GM19099 (cell line): ENCODE data around the gene RPS2.

Source experiments
- POLR2A ChIP-seq: IDR thresholded peaks from 3 replicates; pipeline ENCODE4 v1.6.1; 2011; ENCODE audit warnings: low read depth; ENCODE audit not compliant: insufficient read length; ENCODE audit errors: extremely low read depth

RPS2 gene

DNA sequence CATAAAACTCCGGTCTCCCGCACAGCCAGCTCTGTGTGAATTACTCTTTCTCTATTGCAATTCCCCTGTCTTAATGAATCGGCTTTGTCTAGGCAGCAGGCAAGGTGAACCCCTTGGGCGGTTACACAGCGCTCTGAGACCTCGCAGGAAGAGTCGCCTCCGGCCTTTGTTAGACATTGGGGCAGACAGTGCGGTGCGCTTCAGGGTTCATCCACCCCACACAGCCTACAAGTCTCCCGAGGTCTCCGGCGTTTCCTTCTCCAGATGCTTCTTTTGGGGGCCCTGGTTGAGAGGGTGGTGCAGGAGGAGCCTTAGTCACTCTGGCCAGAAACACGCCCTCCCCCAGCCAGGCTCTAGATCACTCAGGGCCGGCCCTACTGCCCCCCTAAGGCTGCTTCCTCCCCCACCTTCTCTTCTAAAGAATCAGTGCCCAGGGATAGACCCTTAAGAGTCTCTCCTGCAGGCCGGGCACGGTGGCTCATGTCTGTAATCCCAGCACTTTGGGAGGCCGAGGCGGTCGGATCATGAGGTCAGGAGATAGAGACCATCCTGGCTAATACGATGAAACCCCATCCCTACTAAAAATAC, 19.9 kb downstream of the RPS2 start:
- TF ChIP-seq POLR2A: no peak

DNA sequence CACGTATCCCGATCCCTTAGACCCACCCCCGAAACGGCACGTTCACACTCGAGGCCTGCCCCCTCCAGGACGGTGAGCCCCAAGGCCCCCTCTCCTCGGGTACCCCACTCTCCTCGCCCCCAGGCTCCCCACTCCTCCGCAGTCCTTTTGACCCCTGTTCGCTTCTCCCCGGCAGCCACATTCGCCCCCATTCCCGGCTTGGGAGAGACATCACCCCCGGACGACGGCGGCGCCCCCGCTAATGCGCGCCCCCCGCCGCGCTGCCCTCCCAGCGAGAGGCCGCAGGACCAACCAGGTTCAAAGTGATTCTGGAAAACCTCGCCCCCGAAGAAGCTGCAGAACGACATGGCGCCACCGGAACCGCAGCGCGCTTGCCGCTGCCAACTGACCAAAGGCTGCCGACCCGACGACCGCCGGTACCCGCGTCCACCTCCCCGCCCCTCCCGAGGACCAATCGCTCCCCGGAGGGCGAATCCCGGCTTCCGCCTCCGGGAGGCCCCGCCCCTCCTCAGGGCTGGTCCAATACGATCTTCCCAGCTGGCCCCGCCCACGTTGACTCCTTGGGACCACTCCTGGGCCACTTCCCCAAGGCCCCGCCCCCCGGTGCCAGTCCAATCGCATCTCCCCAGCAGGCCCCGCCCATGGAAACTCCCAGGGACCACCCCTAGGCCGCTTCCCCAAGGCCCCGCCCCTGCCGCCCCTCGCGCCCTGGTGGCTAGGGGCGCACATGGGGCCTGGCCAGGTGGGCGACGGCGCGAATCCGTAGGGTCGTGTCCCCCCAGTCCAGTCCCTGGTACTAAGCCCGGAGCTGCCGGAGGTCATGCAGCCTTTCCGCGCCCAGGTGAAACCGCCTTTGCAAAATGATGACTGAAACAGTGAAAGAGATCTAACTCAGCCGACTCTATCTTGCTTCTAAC, 21.6 kb downstream of the RPS2 start, which contains the start of gene MSRB1:
Gene MSRB1 (minus strand): TSS at position 390 of the 917 bp plus-strand sequence. CDS start 43 bp downstream, at position 347.
- peak; percentile 87 for TF ChIP-seq POLR2A

DNA sequence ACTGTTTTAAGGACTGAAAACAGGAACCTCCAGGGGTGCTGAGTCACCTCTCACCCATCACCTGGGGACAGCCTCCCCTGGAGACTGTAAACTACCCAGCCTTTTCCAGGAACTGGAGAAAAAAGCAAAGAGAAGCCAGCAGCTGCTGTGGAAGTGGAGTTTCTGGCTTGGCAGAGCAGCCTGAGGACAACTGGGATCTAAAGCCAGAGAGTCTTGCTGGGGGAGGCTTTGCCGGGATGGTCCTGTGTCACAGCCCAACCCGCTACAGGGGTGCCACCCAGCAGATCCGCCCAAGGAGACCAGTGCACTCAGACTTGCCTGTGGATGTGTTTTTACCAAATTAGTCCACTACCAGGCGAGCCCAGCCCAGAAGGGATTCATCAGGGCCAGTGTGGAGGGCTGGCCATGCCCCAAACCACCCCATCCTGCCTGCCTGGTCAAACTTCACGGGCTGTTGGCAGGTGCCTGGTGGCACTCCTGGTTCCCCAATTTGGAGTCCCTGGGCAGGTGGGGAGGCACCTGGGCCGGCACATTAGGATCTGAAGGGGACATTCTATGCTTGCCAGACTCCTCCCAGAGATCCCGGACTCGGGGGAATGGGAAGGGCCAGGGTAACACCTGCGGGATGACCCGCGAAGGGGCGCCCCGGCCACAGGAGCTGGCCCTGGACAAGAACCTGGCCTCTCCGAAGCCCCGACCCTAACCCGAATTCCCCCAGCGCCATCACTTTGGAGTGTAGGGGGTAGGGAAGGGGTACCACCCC, 22.4 kb downstream of the RPS2 start:
- TF ChIP-seq POLR2A: no peak

DNA sequence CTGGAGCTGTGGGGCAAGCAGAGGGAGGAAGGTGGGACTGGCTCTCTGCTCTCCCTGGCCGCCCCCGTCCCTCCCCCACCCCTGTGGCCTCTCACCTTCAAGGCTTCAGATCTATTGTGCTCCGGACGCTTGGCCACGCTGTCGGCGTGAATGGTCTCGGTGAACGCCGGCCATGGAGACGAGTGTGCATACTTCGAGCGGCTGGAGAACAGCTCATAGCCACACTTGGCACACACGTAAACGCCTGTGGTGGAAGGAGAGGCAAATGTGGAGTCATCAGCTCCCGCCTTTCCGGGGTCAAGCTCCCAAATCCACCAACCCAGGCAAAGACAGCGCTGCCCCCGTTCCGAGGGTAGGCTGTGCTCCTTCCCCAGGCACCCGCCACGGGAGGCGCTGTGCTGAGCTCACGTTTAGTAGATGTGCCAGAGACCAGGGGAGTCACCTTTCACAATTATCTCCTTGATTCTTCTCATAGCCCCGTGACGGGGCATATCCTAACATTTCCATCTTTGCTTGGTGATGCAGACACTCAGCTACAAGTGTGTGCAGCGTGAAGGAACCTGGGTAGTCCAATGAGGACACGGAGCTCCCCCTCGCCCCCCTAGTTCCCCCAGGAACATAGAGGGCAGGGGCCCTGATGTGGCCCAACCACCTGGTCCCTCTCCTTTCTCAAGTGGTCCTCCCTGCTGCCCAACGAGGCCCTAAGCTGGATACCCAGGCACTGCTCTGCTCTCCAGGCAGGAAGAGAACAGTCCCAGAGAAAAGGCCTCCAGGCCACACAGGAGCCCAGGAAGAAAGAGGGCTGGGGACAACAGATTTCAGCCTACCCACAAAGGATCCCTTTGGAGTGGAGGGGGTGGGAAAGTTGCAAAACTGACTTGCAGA, 23.2 kb downstream of the RPS2 start:
- no peak for TF ChIP-seq POLR2A

DNA sequence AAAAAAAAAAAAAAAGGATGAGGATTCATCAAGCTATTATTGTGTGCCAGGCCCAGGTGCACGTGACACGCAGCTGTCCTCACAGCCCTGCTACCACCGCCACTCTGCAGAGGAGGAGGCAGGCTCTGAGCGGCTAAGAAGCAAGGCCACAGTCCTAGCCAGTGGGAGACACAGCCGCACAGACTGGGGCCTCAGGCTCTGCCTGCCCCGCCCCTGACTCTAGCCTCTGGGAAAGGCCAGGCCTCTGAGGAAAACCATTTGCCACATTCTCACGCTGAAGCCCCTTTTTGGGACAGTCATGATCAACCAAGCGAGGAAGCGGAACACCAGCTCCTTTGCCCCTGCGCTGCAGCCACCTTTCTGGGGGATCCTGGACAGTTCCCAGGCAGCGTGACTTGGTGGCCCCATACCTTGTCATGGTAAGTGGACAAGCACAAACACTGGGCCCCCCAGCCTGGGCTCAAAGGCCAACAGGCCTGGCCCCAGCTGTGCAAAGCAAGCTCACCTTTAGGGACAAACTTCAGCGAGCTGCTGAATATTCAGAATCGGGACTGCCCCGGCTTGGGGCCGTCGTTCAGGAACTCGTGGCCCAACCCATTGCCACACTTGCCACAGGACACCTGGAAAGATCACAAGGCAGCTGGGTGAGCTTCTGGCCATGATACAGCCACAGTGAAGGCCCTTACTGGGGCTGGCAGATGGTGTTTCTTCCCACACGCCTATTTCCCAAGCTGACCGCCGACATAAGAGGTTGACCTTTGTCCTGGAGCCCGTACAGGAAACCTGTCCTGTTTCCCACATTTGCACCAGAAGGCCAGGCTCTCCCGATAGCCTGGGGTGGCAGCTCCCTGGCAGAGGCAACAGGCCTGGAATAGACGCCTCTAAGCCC, 24.1 kb downstream of the RPS2 start:
- no peak for TF ChIP-seq POLR2A

DNA sequence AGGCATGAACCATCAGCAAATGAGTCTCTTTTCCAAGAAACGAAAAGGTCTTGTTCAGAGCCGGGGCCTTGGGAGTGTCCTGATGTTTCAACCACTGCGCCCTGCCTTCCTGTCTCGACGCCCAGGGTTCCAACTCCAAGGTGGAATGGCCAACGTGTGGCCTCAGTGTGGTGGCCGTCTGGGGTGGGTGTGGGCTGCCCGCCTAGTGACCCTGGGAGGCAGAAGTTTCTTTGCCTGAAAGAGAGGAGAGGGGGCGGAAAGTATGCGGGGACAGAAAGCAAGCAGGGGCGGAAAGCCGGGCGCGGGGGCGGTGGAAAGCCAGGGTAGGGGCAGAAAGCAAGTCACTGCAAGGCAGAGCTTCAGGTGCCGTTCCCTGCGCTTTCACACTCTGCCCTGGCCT, 25.7 kb downstream of the RPS2 start:
- no peak for TF ChIP-seq POLR2A

DNA sequence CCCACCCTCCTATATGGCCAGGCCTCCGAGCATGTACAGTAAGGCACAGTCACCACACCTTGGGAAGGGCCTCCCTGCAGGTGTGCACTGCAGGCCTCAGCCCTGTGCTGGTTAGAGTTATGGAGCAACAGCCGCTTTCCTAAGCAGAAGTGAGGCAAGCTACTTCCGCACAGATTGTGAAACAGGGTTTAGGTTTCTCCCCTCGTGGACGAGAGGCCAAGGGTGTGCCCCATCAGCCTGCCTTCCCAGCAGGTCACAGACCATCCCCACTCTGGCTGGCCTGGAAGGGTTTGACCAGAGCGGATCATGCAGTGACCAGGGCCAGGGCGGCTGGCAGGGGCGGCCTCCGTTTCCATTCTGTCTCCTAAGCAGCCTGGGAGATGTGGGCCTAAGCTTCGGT, 26.3 kb downstream of the RPS2 start:
- no peak for TF ChIP-seq POLR2A

DNA sequence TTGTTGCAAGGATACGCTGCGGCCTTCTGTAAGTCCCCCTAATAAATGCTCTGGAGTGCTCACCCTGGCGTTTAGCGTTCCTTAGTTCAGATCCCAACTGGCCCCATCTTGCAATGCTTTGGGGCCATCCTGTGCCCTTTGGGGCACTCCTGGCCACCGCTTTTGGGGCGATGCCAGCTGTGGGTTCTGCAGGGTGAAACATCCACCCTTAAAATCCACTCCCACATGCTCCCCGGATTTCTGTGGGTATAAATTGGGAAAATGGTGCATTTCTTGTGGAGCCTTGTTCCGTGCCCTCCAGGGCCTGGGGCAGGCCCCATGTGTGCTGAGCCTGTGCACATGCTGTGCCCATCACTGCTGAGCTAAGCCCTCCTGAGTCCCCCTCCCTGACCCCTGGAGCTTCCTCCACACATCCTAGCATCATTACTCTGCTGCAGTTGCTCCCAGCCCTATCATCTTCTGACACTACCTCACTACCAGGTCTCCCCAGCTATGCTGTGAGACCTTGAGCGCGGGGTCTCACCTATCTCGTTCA, 27.6 kb downstream of the RPS2 start:
- TF ChIP-seq POLR2A: no peak

DNA sequence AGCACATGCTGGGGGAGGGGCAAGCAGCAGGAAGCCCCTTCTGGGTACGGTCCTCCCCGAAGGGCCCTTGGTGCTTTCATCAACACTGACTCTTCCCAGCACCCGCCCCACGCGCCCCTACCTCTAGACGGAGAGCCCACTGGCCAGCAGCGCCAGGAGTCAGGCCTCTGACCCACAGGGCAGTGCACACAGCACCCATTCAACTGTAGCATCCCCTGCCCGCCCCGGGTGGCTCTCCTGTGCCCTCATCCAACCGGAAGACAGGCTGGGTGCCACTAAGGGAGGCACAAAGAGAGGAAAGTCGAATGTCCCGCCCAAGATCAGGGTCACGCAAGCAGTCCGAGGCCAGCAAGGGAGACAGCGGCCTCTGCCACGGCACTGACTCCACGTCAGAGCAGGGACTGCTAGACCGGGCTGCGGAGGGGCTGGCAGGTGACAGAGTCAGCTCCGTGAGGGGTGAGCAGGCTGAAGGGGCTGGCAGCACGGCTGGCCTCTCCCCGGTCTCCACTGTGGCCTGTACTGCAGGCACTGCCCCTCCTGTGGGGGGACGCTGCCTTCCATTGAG, 31.4 kb downstream of the RPS2 start:
- no peak for TF ChIP-seq POLR2A

DNA sequence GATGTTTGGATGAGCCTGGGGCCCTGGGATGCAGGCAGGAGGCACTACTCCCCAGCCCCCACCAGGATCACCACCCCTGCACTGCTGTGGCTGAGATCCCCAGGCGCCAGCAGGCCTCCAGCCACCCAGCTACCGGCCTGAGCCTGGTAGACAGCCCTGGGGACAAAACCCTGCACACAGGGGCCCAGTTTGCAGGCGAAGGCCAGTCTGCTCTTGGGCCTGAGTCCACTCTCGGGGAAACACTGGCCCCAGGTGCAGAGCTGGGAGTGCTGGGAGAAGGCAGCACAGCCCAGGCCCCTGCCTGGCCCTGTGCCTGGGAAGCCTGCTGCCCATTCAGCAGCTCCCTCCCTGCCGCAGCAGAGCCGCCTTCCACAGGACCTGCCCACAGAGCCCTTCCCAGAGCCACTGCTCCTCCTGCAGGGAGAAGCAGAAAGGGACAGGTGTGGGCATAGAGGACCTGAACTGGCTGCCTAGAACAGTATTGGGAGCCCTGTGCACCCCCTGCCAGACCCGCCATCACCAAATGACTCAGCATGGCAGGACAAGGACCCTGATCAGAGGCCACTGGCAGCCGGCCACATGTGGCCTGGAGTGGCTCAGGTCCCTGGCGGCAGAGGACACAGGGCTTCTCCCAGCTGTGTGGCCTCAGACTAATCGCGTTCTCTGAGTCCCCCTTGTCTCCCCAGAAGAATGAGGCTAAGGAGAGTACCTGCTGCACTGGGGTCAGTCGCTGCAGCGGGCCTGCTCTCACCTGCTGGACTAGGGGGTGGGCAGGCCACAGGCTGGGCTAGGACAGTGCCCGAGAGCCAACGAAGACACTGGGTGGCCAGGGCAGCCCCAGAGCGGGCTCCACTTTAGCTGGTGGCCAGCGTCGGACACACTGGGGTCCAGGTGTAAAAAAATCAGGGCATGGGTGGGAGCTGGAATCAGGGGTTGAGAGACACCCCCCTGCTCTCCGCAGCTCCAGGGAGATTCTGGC, 32.3 kb downstream of the RPS2 start:
- TF ChIP-seq POLR2A: no peak

DNA sequence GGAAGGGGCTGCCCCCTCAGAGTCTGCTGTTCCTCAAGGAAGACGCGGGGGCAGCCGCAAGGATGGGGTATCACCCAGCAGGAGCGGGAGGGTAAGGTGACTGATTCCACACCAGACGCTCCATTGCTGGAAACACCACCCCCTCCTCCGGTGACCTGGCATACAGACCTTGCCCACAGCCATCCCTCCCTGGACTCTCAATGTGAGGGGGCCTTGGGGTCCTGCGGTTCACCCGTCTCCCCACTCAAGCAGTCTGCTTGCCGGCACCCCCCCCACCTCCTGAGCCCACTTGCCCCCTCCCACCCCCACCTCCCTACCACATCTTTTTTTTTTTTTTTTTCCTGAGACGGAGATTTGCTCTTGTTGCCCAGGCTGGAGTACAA, 34.3 kb downstream of the RPS2 start:
- TF ChIP-seq POLR2A: no peak

DNA sequence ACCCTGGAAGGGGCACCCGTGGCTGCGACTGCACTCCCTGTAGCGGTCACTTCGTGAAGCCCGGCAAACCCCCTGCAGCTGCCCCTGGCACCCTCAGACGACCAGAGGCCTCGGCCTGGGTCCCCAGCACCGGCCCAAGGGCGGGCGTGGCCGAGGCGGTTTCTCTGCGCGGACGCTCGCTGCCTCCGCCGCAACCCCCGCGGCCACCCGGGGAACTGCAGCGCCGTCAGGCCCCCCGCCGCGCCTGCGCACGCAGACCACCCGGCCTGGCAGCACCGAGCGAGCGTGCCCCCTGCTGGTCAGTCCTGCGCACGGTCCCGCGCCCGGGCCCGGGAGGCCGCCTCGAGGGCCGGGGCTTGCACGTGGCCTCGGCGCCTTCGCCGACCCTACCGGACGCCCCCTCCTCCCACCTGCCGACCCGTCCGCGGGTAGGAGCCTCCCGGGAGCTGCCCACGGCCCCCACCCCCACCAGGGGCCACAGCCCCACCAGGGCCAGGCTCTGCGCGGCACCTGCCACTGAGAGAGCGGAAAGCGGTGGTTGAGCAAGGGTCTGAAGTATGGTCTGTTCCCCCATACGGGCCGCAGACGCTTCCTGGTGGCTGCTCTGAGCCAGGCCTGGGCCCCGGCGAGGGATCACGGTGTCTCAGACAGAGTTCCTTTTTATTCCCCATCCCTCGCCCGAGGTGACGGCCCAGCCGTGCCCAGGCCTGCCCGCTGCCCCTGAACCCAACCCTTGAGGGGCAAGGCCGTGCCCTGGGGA, 34.9 kb downstream of the RPS2 start:
- no peak for TF ChIP-seq POLR2A

DNA sequence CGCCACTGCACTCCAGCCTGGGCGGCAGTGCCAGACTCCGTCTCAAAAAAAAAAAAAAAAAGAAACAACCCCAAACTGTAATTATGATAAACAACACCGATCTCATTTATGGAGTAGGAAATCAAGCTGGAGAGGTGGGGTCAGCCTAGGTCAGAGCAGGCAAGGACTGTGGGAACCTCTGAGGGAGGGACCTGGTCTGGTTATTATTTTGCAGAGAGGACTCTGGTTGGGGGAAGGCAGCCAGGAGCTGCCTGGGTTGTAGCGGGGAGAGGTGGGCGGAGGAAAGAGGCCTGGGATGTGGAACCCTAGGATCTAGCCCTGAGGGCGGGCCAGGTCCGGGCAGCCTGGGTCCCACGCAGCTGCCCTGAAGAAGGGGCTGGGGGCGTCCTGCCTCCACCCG, 35.5 kb downstream of the RPS2 start:
- no peak for TF ChIP-seq POLR2A
